T-cell (primary cell): Measurements from ENCODE around the gene TIE1. TPM values are rescaled to one million over a fixed set of nuclear protein-coding genes. Genes with fewer than 3 reads are reported as not detected.
A peak's percentile ranks its signal among the peaks of the same experiment; 100 is the strongest.

ENCODE experiments used
- ATAC-seq, 4 experiments: fragments of 200-7000 bp in 3 of 4; fragments of 150-1000 bp in 1 of 4; cut with Tn5 transposase; replicated peaks in 1 of 4; 1 replicate in 3 of 4; 2 replicates in 1 of 4; pipeline ENCODE4 v1.10.0; 2021; ENCODE audit warnings: moderate library complexity in 3 of 4, mild to moderate bottlenecking in 2 of 4, moderate number of reproducible peaks in 1 of 4
- CTCF ChIA-PET, 2 donors: fragments of 300-600 bp; sonication (Branson Sonifier 250); formaldehyde crosslinking; loops; one replicate each; lab custom pipeline; 2022; ENCODE audit warnings: antibody characterized with exemption in 2 of 2; lab: Charles Lee
- POLR2A ChIA-PET, 2 donors: fragments of 300-600 bp; sonication (Branson Sonifier 250); formaldehyde crosslinking; loops; one replicate each; lab custom pipeline; 2022; ENCODE audit warnings: antibody characterized with exemption in 2 of 2; lab: Charles Lee
- DNase-seq, 35 experiments: peaks; one replicate each; pipeline versions ENCODE4 v3.0.0 to v3.0.0-alpha.2; 2013 to 2023
- H3K27ac ChIP-seq: one replicate; pipeline ENCODE4 v1.5.1; 2013; ENCODE audit warnings: low read length
- H3K27me3 ChIP-seq, 2 experiments: replicated peaks in 1 of 2; 1 replicate in 1 of 2; 2 replicates in 1 of 2; pipeline versions ENCODE4 v1.6.1 to v1.7.0; 2013; ENCODE audit warnings: low read length in 1 of 2, mixed read lengths in 1 of 2; ENCODE audit not compliant: control insufficient read depth in 2 of 2, insufficient read depth in 2 of 2; ENCODE audit errors: extremely low read depth in 1 of 2
- H3K36me3 ChIP-seq, 2 donors: 1 replicate in 1 of 2; 2 replicates in 1 of 2; pipeline versions ENCODE4 v1.6.1 to v1.7.0; 2013; ENCODE audit warnings: low read length in 1 of 2; ENCODE audit not compliant: control insufficient read depth in 2 of 2, insufficient read depth in 1 of 2; ENCODE audit errors: extremely low read depth in 1 of 2
- H3K4me1 ChIP-seq, 2 experiments: 1 replicate in 1 of 2; 2 replicates in 1 of 2; pipeline versions ENCODE4 v1.6.1 to v1.7.0; 2013; ENCODE audit warnings: low read length in 2 of 2, mixed read lengths in 1 of 2; ENCODE audit not compliant: insufficient read depth in 2 of 2, control insufficient read depth in 1 of 2; ENCODE audit errors: extremely low read depth in 1 of 2
- H3K4me3 ChIP-seq, 2 donors: 1 replicate in 1 of 2; 2 replicates in 1 of 2; pipeline versions ENCODE4 v1.5.1 to v1.7.0; 2013; ENCODE audit warnings: mild to moderate bottlenecking in 2 of 2, low read length in 1 of 2, moderate library complexity in 1 of 2; ENCODE audit not compliant: control insufficient read depth in 1 of 2; ENCODE audit errors: extremely low read depth in 1 of 2
- H3K9me3 ChIP-seq: 2 replicates; pipeline ENCODE4 v1.7.0; 2013
- H3K27ac Mint-ChIP-seq, 2 donors: one replicate each; pipeline ENCODE4 v1.8.0; 2020 to 2021; ENCODE audit warnings: mild to moderate bottlenecking in 2 of 2, mixed read lengths in 2 of 2
- H3K27me3 Mint-ChIP-seq, 2 donors: one replicate each; pipeline ENCODE4 v1.8.0; 2021 to 2022; ENCODE audit warnings: mixed read lengths in 2 of 2
- H3K36me3 Mint-ChIP-seq: one replicate; pipeline ENCODE4 v1.8.0; 2021; ENCODE audit warnings: mixed read lengths
- H3K4me1 Mint-ChIP-seq, 3 donors: one replicate each; pipeline ENCODE4 v1.8.0; 2020 to 2022; ENCODE audit warnings: mixed read lengths in 3 of 3, mild to moderate bottlenecking in 1 of 3
- H3K4me3 Mint-ChIP-seq, 3 donors: one replicate each; pipeline ENCODE4 v1.8.0; 2020 to 2022; ENCODE audit warnings: mild to moderate bottlenecking in 3 of 3, mixed read lengths in 3 of 3, moderate library complexity in 3 of 3
- H3K9me3 Mint-ChIP-seq, 3 donors: one replicate each; pipeline ENCODE4 v1.8.0; 2020 to 2022; ENCODE audit warnings: mixed read lengths in 3 of 3
- WGBS: methylation state at CpG from one replicate; pipeline ENCODE4 v1.1.5; 2013; ENCODE audit warnings: missing lambda C conversion rate; ENCODE audit not compliant: insufficient coverage; 5-methylcytosine and 5-hydroxymethylcytosine counted together
- total RNA-seq, 35 experiments: library from RNA in 6 of 35; stranded (reverse) in 6 of 35; fragments of 120-200 nt in 1 of 35; gene quantifications; one replicate each; pipeline versions ENCODE4 v1.2.1 to v1.2.4 and lab custom pipeline; 2013 to 2026

TIE1 gene
- total RNA-seq, 5 donors from 2014 or later (not counting 1 experiment from before 2014, with no cell fraction given), result 0.26 to 1.9 (median 0.32) TPM

DNA sequence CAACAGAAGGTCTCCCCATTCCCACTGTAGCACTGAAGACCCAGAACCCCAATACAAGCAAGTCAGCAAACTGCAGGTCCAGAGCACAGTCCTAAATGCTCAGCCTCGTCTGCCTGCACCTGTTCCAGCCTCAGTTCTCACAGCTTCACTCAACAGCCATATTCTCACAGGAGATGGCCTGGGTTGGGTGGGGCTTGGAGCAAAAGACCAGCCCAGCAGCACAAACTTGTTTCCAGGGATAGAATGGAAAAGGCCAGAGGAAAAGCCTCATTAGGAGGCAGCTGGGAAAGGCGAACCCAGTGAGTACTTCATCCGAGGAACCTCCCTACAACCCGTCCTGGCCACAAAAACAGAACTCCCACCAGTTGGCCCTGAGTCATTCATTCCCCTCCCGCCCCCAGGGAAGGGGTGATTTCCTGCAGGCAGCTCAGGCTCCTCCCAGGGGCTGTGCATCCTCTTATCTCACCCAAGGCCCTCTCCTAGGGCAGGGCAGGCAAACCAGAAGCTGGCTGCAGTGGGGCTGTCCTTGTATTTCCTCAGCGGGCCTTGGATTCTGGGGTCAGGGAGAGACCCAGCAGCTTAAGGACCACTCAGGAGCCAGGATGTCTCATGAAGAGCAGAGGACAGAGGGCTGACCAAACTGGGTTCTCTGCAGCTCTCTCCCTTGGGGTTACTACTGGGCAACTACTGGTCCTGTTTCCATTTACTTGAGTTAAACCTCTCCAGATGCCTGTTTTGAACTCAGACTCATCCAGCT is 29.4 kb downstream of the TIE1 start:
- no peak overlapping the region for H3K4me3 ChIP-seq
- Mint-ChIP-seq H3K4me3 (no peak overlapping the region), H3K4me1 (peaks cover 15 to 22% (median 20%) of the 10 kb centered on the region in 3 donors), H3K27ac (no peak overlapping the region), H3K36me3 (peaks cover 5% of the 10 kb centered on the region), H3K27me3 (no peaks in the 10 kb centered on the region), H3K9me3 (peaks cover 0 to 17% (median 6%) of the 10 kb centered on the region in 3 donors)
- CTCF ChIA-PET, result no interaction called here
- no peak overlapping the region for H3K27ac ChIP-seq
- peaks cover 2% of the 10 kb centered on the region for H3K9me3 ChIP-seq
- WGBS, result 35% methylated on average over 3 of the region's 6 CpGs
- H3K27me3 ChIP-seq, result peaks cover 0 to 2% of the 10 kb centered on the region in 2 experiments
- no peaks in the 10 kb centered on the region for H3K36me3 ChIP-seq
- H3K4me1 ChIP-seq, result peaks cover 4 to 7% of the 10 kb centered on the region in 2 experiments
- POLR2A ChIA-PET, result no interaction called here
- peak in 1 of 35 experiments; percentile 20 for DNase-seq
- no peak for ATAC-seq

DNA sequence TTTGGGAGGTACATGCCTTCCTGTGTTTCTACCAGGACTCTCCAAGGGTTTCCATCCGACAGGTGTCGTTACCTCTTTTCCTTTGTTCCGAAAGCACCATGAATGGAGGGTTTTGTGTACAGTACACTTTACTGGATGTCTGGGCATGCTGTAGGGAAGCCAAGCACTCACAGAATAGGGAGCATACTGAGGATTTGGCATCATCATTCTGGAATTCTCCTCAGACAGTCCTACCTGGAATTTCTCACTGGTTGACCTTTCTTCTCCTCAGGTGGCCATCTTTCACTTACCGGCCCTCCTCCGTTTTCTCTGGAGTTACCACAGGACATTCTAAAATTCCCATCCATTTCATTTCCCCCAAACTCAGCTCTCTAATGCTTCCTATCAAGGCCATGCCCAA is 30.9 kb downstream of the TIE1 start:
- POLR2A ChIA-PET, result no interaction called here
- H3K27me3 Mint-ChIP-seq, result no peaks in the 10 kb centered on the region

GRCh38 chr1:43334453-43335205 is 33.8 kb downstream of the TIE1 start:
- DNase-seq (no peak), ATAC-seq (no peak)
- Mint-ChIP-seq H3K4me3 (no peak overlapping the region), H3K27me3 (no peaks in the 10 kb centered on the region), H3K4me1 (peaks cover 6 to 10% (median 8%) of the 10 kb centered on the region in 3 donors), H3K27ac (no peak overlapping the region), H3K36me3 (no peaks in the 10 kb centered on the region), H3K9me3 (no peaks in the 10 kb centered on the region)
- WGBS, result 73% methylated on average over 7 of the region's 7 CpGs
- H3K4me1 ChIP-seq, result peaks cover 0 to 7% of the 10 kb centered on the region in 2 experiments
- no peaks in the 10 kb centered on the region for H3K9me3 ChIP-seq
- H3K27me3 ChIP-seq, result peaks cover 0 to 10% of the 10 kb centered on the region in 2 experiments
- no peak overlapping the region for H3K27ac ChIP-seq
- ChIA-PET POLR2A (no interaction called here), CTCF (no interaction called here)
- no peak overlapping the region for H3K4me3 ChIP-seq
- H3K36me3 ChIP-seq, result no peaks in the 10 kb centered on the region

More for the DNA sequence above, 30.9 kb downstream of the TIE1 start:
- Mint-ChIP-seq H3K36me3 (no peaks in the 10 kb centered on the region), H3K27ac (no peak overlapping the region), H3K4me1 (peaks cover 15 to 21% (median 20%) of the 10 kb centered on the region in 3 donors), H3K4me3 (no peak overlapping the region), H3K9me3 (peaks cover 0 to 11% (median 4%) of the 10 kb centered on the region in 3 donors)
- Histone ChIP-seq H3K4me3 (no peak overlapping the region), H3K27ac (no peak overlapping the region), H3K4me1 (peaks cover 4 to 7% of the 10 kb centered on the region in 2 experiments), H3K9me3 (no peaks in the 10 kb centered on the region), H3K36me3 (no peaks in the 10 kb centered on the region), H3K27me3 (peaks cover 0 to 2% of the 10 kb centered on the region in 2 experiments)
- no peak for DNase-seq
- no peak for ATAC-seq
- WGBS, result 100% methylated on average over 4 of the region's 5 CpGs
- CTCF ChIA-PET, result no interaction called here

DNA sequence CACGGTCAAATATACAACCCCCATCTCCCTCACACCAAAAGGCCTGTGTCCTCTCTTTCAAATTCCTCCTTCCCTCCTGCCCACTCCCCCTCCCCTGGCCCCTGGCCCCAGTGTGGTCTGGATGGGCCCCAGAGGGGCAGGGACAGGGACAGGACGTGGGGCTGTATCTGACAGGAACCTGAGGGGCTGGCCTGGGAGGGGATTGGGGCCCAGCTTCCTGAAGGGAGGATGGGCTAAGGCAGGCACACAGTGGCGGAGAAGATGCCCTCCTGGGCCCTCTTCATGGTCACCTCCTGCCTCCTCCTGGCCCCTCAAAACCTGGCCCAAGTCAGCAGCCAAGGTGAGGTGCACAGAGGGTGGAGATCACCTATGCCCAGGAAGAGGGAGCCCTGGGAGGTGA is 36.8 kb downstream of the TIE1 start, which contains the start of gene MPL:
Gene MPL, plus strand, starts transcription at position 231 of the 400 bp plus-strand sequence. Its CDS starts 31 bp downstream, at position 262.
- CTCF ChIA-PET, result no interaction called here
- peaks cover 0 to 13% of the 10 kb centered on the region in 2 experiments for H3K27me3 ChIP-seq
- H3K4me1 ChIP-seq, result no peaks in the 10 kb centered on the region
- Mint-ChIP-seq H3K4me1 (no peaks in the 10 kb centered on the region), H3K36me3 (no peaks in the 10 kb centered on the region), H3K9me3 (no peaks in the 10 kb centered on the region), H3K4me3 (no peak within 1 kb of the TSS), H3K27me3 (no peaks in the 10 kb centered on the region), H3K27ac (no peak within 1 kb of the TSS)
- no CpG with 5 or more reads among the region's 3 CpGs for WGBS
- H3K27ac ChIP-seq, result no peak within 1 kb of the TSS
- DNase-seq (no peak), ATAC-seq (no peak)
- POLR2A ChIA-PET, result no interaction called here
- no peaks in the 10 kb centered on the region for H3K36me3 ChIP-seq
- no peaks in the 10 kb centered on the region for H3K9me3 ChIP-seq
- no peak within 1 kb of the TSS for H3K4me3 ChIP-seq

- H3K4me3 ChIP-seq, result no peak overlapping the region
- H3K36me3 ChIP-seq, result no peaks in the 10 kb centered on the region
- ChIA-PET CTCF (no interaction called here), POLR2A (no interaction called here)
- no peaks in the 10 kb centered on the region for H3K9me3 Mint-ChIP-seq
- ATAC-seq, result no peak
- peaks cover 0 to 13% of the 10 kb centered on the region in 2 experiments for H3K27me3 ChIP-seq
- H3K4me1 Mint-ChIP-seq, result no peaks in the 10 kb centered on the region
- no peak overlapping the region for H3K27ac ChIP-seq
- DNase-seq, result no peak
- H3K4me3 Mint-ChIP-seq, result no peak overlapping the region
- no peak overlapping the region for H3K27ac Mint-ChIP-seq
- H3K9me3 ChIP-seq, result no peaks in the 10 kb centered on the region
- no peaks in the 10 kb centered on the region for H3K27me3 Mint-ChIP-seq
- WGBS, result 67% methylated on average over 4 of the region's 5 CpGs
- H3K36me3 Mint-ChIP-seq, result no peaks in the 10 kb centered on the region
- H3K4me1 ChIP-seq, result no peaks in the 10 kb centered on the region
Measured at GRCh38 chr1:43338001-43338400, 37.2 kb downstream of the TIE1 start.

- Histone ChIP-seq H3K4me3 (no peak overlapping the region), H3K9me3 (no peaks in the 10 kb centered on the region), H3K27me3 (peaks cover 0 to 10% of the 10 kb centered on the region in 2 experiments), H3K4me1 (no peaks in the 10 kb centered on the region), H3K27ac (no peak overlapping the region), H3K36me3 (no peaks in the 10 kb centered on the region)
- ChIA-PET POLR2A (no interaction called here), CTCF (no interaction called here)
- no peak overlapping the region for H3K4me3 Mint-ChIP-seq
- H3K36me3 Mint-ChIP-seq, result no peaks in the 10 kb centered on the region
- WGBS, result 83% methylated on average over 3 of the region's 6 CpGs
- no peak overlapping the region for H3K27ac Mint-ChIP-seq
- H3K4me1 Mint-ChIP-seq, result no peaks in the 10 kb centered on the region
- DNase-seq, result no peak
- no peaks in the 10 kb centered on the region for H3K9me3 Mint-ChIP-seq
- H3K27me3 Mint-ChIP-seq, result no peaks in the 10 kb centered on the region
- ATAC-seq, result no peak
Measured at GRCh38 chr1:43339584-43340232, 38.9 kb downstream of the TIE1 start.
